ENCODE data around the gene FIG4.
"Not testable (repeated sequence)": the region's sequence is repeated elsewhere in the genome, so short reads cannot be mapped to it uniquely, and the experiment has no call there.

FIG4 gene

GRCh38 chr6:109824105-109824504 lies 133.0 kb downstream of the FIG4 start:
- intact Hi-C loops (cut with DNase I; ENCODE audit: low total_unique reads): no loop called here
- no peak for TF ChIP-seq CTCF (IDR thresholded peaks at IDR 0.05)
- Histone ChIP-seq H3K27me3 (no peaks in the 10 kb centered on the region), H3K4me1 (no peaks in the 10 kb centered on the region), H3K36me3 (peaks cover 29 to 78% (median 45%) of the 10 kb centered on the region in 3 donors), H3K9me3 (no peaks in the 10 kb centered on the region), H3K4me3 (no peak overlapping the region), H3K27ac (no peak overlapping the region)
- DNase-seq: no peak

GRCh38 chr6:109826551-109826950 lies 135.5 kb downstream of the FIG4 start:
- no peak overlapping the region for H3K27ac ChIP-seq
- H3K4me1 ChIP-seq: no peaks in the 10 kb centered on the region
- intact Hi-C loops (cut with DNase I; ENCODE audit: low total_unique reads): no loop called here
- no peaks in the 10 kb centered on the region for H3K9me3 ChIP-seq
- TF ChIP-seq CTCF (IDR thresholded peaks at IDR 0.05): no peak
- no peaks in the 10 kb centered on the region for H3K27me3 ChIP-seq
- DNase-seq: no peak
- H3K4me3 ChIP-seq: no peak overlapping the region
- H3K36me3 ChIP-seq: peaks cover 29 to 69% (median 48%) of the 10 kb centered on the region in 3 donors

GRCh38 chr6:109831352-109831751 lies 140.3 kb downstream of the FIG4 start:
- H3K9me3 ChIP-seq; intact Hi-C loops (cut with DNase I; ENCODE audit: low total_unique reads); DNase-seq; H3K4me3 ChIP-seq; H3K27me3 ChIP-seq; H3K27ac ChIP-seq: not testable (repeated sequence)
- peaks cover 18 to 39% (median 29%) of the 10 kb centered on the region in 3 donors for H3K36me3 ChIP-seq
- H3K4me1 ChIP-seq: peaks cover 0 to 12% (median 2%) of the 10 kb centered on the region in 4 donors

- no peaks in the 10 kb centered on the region for H3K9me3 ChIP-seq
- intact Hi-C loops (cut with DNase I; ENCODE audit: low total_unique reads): no loop called here
- H3K4me1 ChIP-seq: peaks cover 0 to 12% (median 2%) of the 10 kb centered on the region in 4 donors
- DNase-seq: no peak
- H3K4me3 ChIP-seq: no peak overlapping the region
- no peak overlapping the region for H3K27ac ChIP-seq
- no peak for TF ChIP-seq CTCF (IDR thresholded peaks at IDR 0.05)
- H3K27me3 ChIP-seq: no peaks in the 10 kb centered on the region
- peaks cover 0 to 11% (median 11%) of the 10 kb centered on the region in 3 donors for H3K36me3 ChIP-seq
Measured at GRCh38 chr6:109834131-109834530, 143.0 kb downstream of the FIG4 start.

- DNase-seq: no peak
- Histone ChIP-seq H3K27me3 (no peaks in the 10 kb centered on the region), H3K4me3 (no peak overlapping the region), H3K36me3 (peaks cover 0 to 6% (median 4%) of the 10 kb centered on the region in 3 donors), H3K27ac (no peak overlapping the region), H3K9me3 (no peaks in the 10 kb centered on the region), H3K4me1 (peaks cover 0 to 12% (median 2%) of the 10 kb centered on the region in 4 donors)
- intact Hi-C loops (cut with DNase I; ENCODE audit: low total_unique reads): no loop called here
- no peak for TF ChIP-seq CTCF (IDR thresholded peaks at IDR 0.05)
Measured at GRCh38 chr6:109834595-109835437, 143.7 kb downstream of the FIG4 start.

GRCh38 chr6:109840034-109840433 lies 148.9 kb downstream of the FIG4 start:
- Histone ChIP-seq H3K9me3 (no peaks in the 10 kb centered on the region), H3K27me3 (no peaks in the 10 kb centered on the region), H3K4me1 (no peaks in the 10 kb centered on the region), H3K27ac (no peak overlapping the region), H3K36me3 (no peaks in the 10 kb centered on the region), H3K4me3 (no peak overlapping the region)
- no peak for TF ChIP-seq CTCF (IDR thresholded peaks at IDR 0.05)
- no peak for DNase-seq
- intact Hi-C loops (cut with DNase I; ENCODE audit: low total_unique reads): no loop called here
